H9 (cell line): ENCODE results near the gene OR2V1. TPM values are rescaled to one million over a fixed set of nuclear protein-coding genes. Genes with fewer than 3 reads are reported as not detected.

Experiments
- DNase-seq: peaks from one replicate; pipeline ENCODE4 v3.0.0-alpha.2; 2017
- H2AFZ ChIP-seq: one replicate; pipeline ENCODE4 v1.6.1; 2013; ENCODE audit warnings: mild to moderate bottlenecking, low read length, control low read depth, moderate library complexity
- H2AK5ac ChIP-seq: 2 replicates; pipeline ENCODE4 v1.6.1; 2013; ENCODE audit warnings: low read length, control low read depth, mixed read lengths; ENCODE audit not compliant: insufficient read length
- H2BK120ac ChIP-seq: one replicate; pipeline ENCODE4 v1.6.1; 2013; ENCODE audit warnings: low read depth, mild to moderate bottlenecking, low read length, control low read depth, inconsistent platforms; ENCODE audit not compliant: poor library complexity, severe bottlenecking
- H2BK12ac ChIP-seq: 2 replicates; pipeline ENCODE4 v1.6.1; 2013; ENCODE audit warnings: low read length, control low read depth, mixed read lengths, low read depth; ENCODE audit not compliant: insufficient read length
- H2BK15ac ChIP-seq: 2 replicates; pipeline ENCODE4 v1.6.1; 2013; ENCODE audit warnings: low read depth, low read length, control low read depth
- H2BK20ac ChIP-seq: one replicate; pipeline ENCODE4 v1.6.1; 2013; ENCODE audit warnings: low read depth, mild to moderate bottlenecking, low read length, control low read depth, inconsistent platforms; ENCODE audit not compliant: poor library complexity, severe bottlenecking
- H2BK5ac ChIP-seq: 2 replicates; pipeline ENCODE4 v1.6.1; 2013; ENCODE audit warnings: low read length, control low read depth, mixed read lengths; ENCODE audit not compliant: insufficient read length
- H3K14ac ChIP-seq: 2 replicates; pipeline ENCODE4 v1.6.1; 2013; ENCODE audit warnings: low read length, control low read depth; ENCODE audit not compliant: insufficient read depth
- H3K18ac ChIP-seq: 2 replicates; pipeline ENCODE4 v1.6.1; 2013; ENCODE audit warnings: low read depth, mild to moderate bottlenecking, mixed read lengths, low read length, control low read depth; ENCODE audit not compliant: insufficient read length
- H3K23ac ChIP-seq: 2 replicates; pipeline ENCODE4 v1.6.1; 2013; ENCODE audit warnings: low read length, control low read depth, mixed read lengths, low read depth; ENCODE audit not compliant: insufficient read length
- H3K23me2 ChIP-seq: 2 replicates; pipeline ENCODE4 v1.6.1; 2013; ENCODE audit warnings: low read depth, mild to moderate bottlenecking, mixed read lengths, low read length, control low read depth; ENCODE audit not compliant: insufficient read length, poor library complexity, severe bottlenecking
- H3K27ac ChIP-seq: 2 replicates; pipeline ENCODE4 v1.5.1; 2013; ENCODE audit warnings: low read length, control low read depth, mixed read lengths, low read depth; ENCODE audit not compliant: insufficient read length
- H3K27me3 ChIP-seq: 2 replicates; pipeline ENCODE4 v1.6.1; 2013; ENCODE audit warnings: low read length, control low read depth, inconsistent platforms; ENCODE audit not compliant: insufficient read depth
- H3K4ac ChIP-seq: 2 replicates; pipeline ENCODE4 v1.6.1; 2013; ENCODE audit warnings: low read depth, mild to moderate bottlenecking, control low read depth, inconsistent platforms, low read length, moderate library complexity
- H3K4me1 ChIP-seq: 2 replicates; pipeline ENCODE4 v1.6.1; 2013; ENCODE audit warnings: low read length, control low read depth, inconsistent platforms; ENCODE audit not compliant: insufficient read depth
- H3K4me2 ChIP-seq: 2 replicates; pipeline ENCODE4 v1.6.1; 2013; ENCODE audit warnings: low read length, control low read depth, mixed read lengths; ENCODE audit not compliant: insufficient read length, insufficient read depth
- H3K56ac ChIP-seq: 2 replicates; pipeline ENCODE4 v1.6.1; 2013; ENCODE audit warnings: low read depth, mild to moderate bottlenecking, mixed read lengths, low read length, control low read depth; ENCODE audit not compliant: insufficient read length
- H3K79me1 ChIP-seq: 2 replicates; pipeline ENCODE4 v1.6.1; 2013; ENCODE audit warnings: low read depth, mild to moderate bottlenecking, moderate library complexity, low read length, control low read depth, inconsistent platforms; ENCODE audit not compliant: insufficient read depth, poor library complexity, severe bottlenecking
- H3K79me2 ChIP-seq: 2 replicates; pipeline ENCODE4 v1.6.1; 2013; ENCODE audit warnings: low read length, control low read depth, inconsistent platforms; ENCODE audit not compliant: insufficient read depth
- H3K9ac ChIP-seq: 2 replicates; pipeline ENCODE4 v1.6.1; 2013; ENCODE audit warnings: low read length, control low read depth, mixed read lengths; ENCODE audit not compliant: insufficient read length; ENCODE audit errors: extremely low read depth
- H3K9me3 ChIP-seq: one replicate; pipeline ENCODE4 v1.6.1; 2013; ENCODE audit warnings: low read depth, low read length, inconsistent platforms; ENCODE audit not compliant: control insufficient read depth
- H3T11ph ChIP-seq: one replicate; pipeline ENCODE4 v1.6.1; 2013; ENCODE audit warnings: mild to moderate bottlenecking, low read length, control low read depth, inconsistent platforms
- H4K20me1 ChIP-seq: one replicate; pipeline ENCODE4 v1.6.1; 2013; ENCODE audit not compliant: control insufficient read depth, insufficient read length, insufficient read depth
- H4K5ac ChIP-seq: 2 replicates; pipeline ENCODE4 v1.6.1; 2013; ENCODE audit warnings: low read depth, mild to moderate bottlenecking, mixed read lengths, low read length, control low read depth; ENCODE audit not compliant: insufficient read length
- H4K8ac ChIP-seq: replicated peaks from 2 replicates; pipeline ENCODE4 v1.6.1; 2013; ENCODE audit warnings: low read length, control low read depth, mixed read lengths, low read depth; ENCODE audit not compliant: insufficient read length
- H4K91ac ChIP-seq: 2 replicates; pipeline ENCODE4 v1.6.1; 2013; ENCODE audit warnings: low read depth, mild to moderate bottlenecking, moderate library complexity, mixed read lengths, low read length, control low read depth; ENCODE audit not compliant: insufficient read length
- H3K27ac Mint-ChIP-seq, 3 experiments: 2 replicates in 2 of 3; 3 replicates in 1 of 3; pipeline ENCODE4 v1.8.0; 2020 to 2021; ENCODE audit warnings: mixed read lengths in 3 of 3, mild to moderate bottlenecking in 1 of 3, moderate library complexity in 1 of 3
- H3K27me3 Mint-ChIP-seq: 2 replicates; pipeline ENCODE4 v1.8.0; 2021; ENCODE audit warnings: low read depth, mild to moderate bottlenecking, moderate library complexity, mixed read lengths
- H3K36me3 Mint-ChIP-seq, 3 experiments: 2 replicates in 2 of 3; 3 replicates in 1 of 3; pipeline ENCODE4 v1.8.0; 2020 to 2021; ENCODE audit warnings: low read depth in 3 of 3, mixed read lengths in 3 of 3; ENCODE audit not compliant: insufficient read depth in 1 of 3
- H3K4me1 Mint-ChIP-seq, 2 experiments: 2 replicates each; pipeline ENCODE4 v1.8.0; 2020; ENCODE audit warnings: mixed read lengths in 2 of 2
- H3K4me3 Mint-ChIP-seq, 2 experiments: 2 replicates in 1 of 2; 3 replicates in 1 of 2; pipeline ENCODE4 v1.8.0; 2020 to 2021; ENCODE audit warnings: mild to moderate bottlenecking in 2 of 2, mixed read lengths in 2 of 2, moderate library complexity in 1 of 2
- H3K9me3 Mint-ChIP-seq, 2 experiments: 2 replicates in 1 of 2; 3 replicates in 1 of 2; pipeline ENCODE4 v1.8.0; 2020; ENCODE audit warnings: mild to moderate bottlenecking in 2 of 2, mixed read lengths in 2 of 2, moderate library complexity in 1 of 2
- WGBS: extraction: QIAGEN DNeasy Blood & Tissue Kit; methylation state at CpG from one replicate; pipeline ENCODE4 v1.1.7; 2013; ENCODE audit warnings: missing lambda C conversion rate, low lambda C conversion rate, mixed read lengths; ENCODE audit not compliant: insufficient read length; ENCODE audit errors: extremely low coverage; 5-methylcytosine and 5-hydroxymethylcytosine counted together
- total RNA-seq: library from RNA; stranded (reverse); gene quantifications from 2 replicates; pipeline ENCODE4 v1.2.1, GENCODE V29; 2021
- TF ChIP-seq, protein P1 (sequence below): fragments of 200-600 bp; sonication (generic); conservative IDR thresholded peaks from 3 replicates; pipeline ENCODE4 v1.8.0; 2021; ENCODE audit warnings: antibody characterized with exemption, mild to moderate bottlenecking

OR2V1 gene
- total RNA-seq, 1 experiment from 2014 or later = not detected

DNA sequence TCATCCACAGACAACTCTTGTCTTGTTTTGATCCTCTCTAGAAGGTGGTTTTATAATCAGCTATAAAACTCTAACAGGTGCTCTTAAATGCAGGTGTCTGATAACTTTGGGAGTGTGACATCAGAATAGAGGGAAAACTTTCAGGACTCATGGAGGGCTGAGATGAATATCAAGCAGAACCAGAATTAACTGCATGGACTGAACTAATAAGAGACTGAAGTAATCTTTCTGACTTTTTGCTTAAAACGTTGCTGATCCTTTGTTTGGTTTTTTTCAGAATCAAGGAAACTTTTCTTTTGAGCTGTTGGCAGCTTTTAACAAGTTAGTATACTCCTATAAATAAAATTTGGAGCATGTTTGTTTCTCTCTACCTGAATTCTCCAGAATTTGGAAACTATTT is 14.2 kb upstream of the OR2V1 start:
- WGBS = no CpG with 5 or more reads among the region's 1 CpG

More for the DNA sequence above, 14.2 kb upstream of the OR2V1 start:
- Histone ChIP-seq H4K8ac (no peak overlapping the region), H3K4me1 (peaks cover 1% of the 10 kb centered on the region; the same call in 1 of the 2 replicates), H4K91ac (no peak overlapping the region), H3K9me3 (no peaks in the 10 kb centered on the region), H3K27me3 (no peaks in the 10 kb centered on the region), H3K9ac (no peak overlapping the region), H2AFZ (no peak overlapping the region), H2BK15ac (no peak overlapping the region), H3K4me2 (no peak overlapping the region), H2BK12ac (no peak overlapping the region), H2BK120ac (no peak overlapping the region), H3K14ac (no peak overlapping the region), H3K4ac (no peak overlapping the region), H2BK20ac (no peak overlapping the region), H3K56ac (no peak overlapping the region), H3K79me2 (no peaks in the 10 kb centered on the region), H3K18ac (no peak overlapping the region), H3K23ac (no peak overlapping the region), H2BK5ac (no peak overlapping the region), H4K20me1 (no peaks in the 10 kb centered on the region), H3K27ac (no peak overlapping the region), H3T11ph (no peak overlapping the region), H4K5ac (no peak overlapping the region), H2AK5ac (no peak overlapping the region), H3K23me2 (no peaks in the 10 kb centered on the region), H3K79me1 (no peaks in the 10 kb centered on the region)
- TF ChIP-seq, protein P1, sequence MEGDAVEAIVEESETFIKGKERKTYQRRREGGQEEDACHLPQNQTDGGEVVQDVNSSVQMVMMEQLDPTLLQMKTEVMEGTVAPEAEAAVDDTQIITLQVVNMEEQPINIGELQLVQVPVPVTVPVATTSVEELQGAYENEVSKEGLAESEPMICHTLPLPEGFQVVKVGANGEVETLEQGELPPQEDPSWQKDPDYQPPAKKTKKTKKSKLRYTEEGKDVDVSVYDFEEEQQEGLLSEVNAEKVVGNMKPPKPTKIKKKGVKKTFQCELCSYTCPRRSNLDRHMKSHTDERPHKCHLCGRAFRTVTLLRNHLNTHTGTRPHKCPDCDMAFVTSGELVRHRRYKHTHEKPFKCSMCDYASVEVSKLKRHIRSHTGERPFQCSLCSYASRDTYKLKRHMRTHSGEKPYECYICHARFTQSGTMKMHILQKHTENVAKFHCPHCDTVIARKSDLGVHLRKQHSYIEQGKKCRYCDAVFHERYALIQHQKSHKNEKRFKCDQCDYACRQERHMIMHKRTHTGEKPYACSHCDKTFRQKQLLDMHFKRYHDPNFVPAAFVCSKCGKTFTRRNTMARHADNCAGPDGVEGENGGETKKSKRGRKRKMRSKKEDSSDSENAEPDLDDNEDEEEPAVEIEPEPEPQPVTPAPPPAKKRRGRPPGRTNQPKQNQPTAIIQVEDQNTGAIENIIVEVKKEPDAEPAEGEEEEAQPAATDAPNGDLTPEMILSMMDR = no peak
- H3K4me1 Mint-ChIP-seq = peaks cover 18 to 27% of the 10 kb centered on the region in 2 experiments
- H3K36me3 Mint-ChIP-seq = peaks cover 2 to 8% (median 5%) of the 10 kb centered on the region in 3 experiments; a peak in 2 of 7 replicates
- H3K27me3 Mint-ChIP-seq = peaks cover 45% of the 10 kb centered on the region
- peaks cover 20 to 22% of the 10 kb centered on the region in 2 experiments for H3K9me3 Mint-ChIP-seq
- no peak overlapping the region for H3K4me3 Mint-ChIP-seq
- no peak overlapping the region for H3K27ac Mint-ChIP-seq
- DNase-seq = no peak
